Calu3 (cell line): ENCODE measurements around the gene KLHL18. TPM values are rescaled to one million over a fixed set of nuclear protein-coding genes. Genes with fewer than 3 reads are reported as not detected.
"Not testable (repeated sequence)": the region's sequence is repeated elsewhere in the genome, so short reads cannot be mapped to it uniquely, and the experiment has no call there.

Source experiments
- BruUV-seq: library from RNA; stranded (reverse); fragments of 400-500 nt; replicated peaks from 2 replicates; lab custom pipeline; 2021; lab: Mats Ljungman, UMichigan
- CTCF ChIA-PET: fragments of 300-600 bp; sonication (Branson Sonifier 250); formaldehyde crosslinking; loops from one replicate; lab custom pipeline; 2022; ENCODE audit warnings: antibody characterized with exemption; lab: Charles Lee
- DNase-seq: peaks from one replicate; pipeline ENCODE4 v3.0.0; 2022
- H3K27ac Mint-ChIP-seq: one replicate; pipeline ENCODE4 v1.8.0; 2022; ENCODE audit warnings: mixed read lengths; ENCODE audit not compliant: unreplicated experiment
- H3K27me3 Mint-ChIP-seq: one replicate; pipeline ENCODE4 v1.8.0; 2022; ENCODE audit warnings: mixed read lengths; ENCODE audit not compliant: unreplicated experiment
- H3K36me3 Mint-ChIP-seq: one replicate; pipeline ENCODE4 v1.8.0; 2022; ENCODE audit warnings: mild to moderate bottlenecking, moderate library complexity, mixed read lengths; ENCODE audit not compliant: insufficient read depth, unreplicated experiment
- H3K4me1 Mint-ChIP-seq: one replicate; pipeline ENCODE4 v1.8.0; 2022; ENCODE audit warnings: mild to moderate bottlenecking, low read depth, mixed read lengths; ENCODE audit not compliant: unreplicated experiment
- H3K4me3 Mint-ChIP-seq: one replicate; pipeline ENCODE4 v1.8.0; 2022; ENCODE audit warnings: mild to moderate bottlenecking, low read depth, moderate library complexity, mixed read lengths; ENCODE audit not compliant: unreplicated experiment
- H3K9me3 Mint-ChIP-seq: one replicate; pipeline ENCODE4 v1.8.0; 2022; ENCODE audit warnings: low read depth, mixed read lengths; ENCODE audit not compliant: unreplicated experiment
- intact Hi-C: fragments of 100-400 bp; cut with micrococcal nuclease; formaldehyde crosslinking; loops from one replicate; pipeline ENCODE4 v1.10.0; 2022; ENCODE audit not compliant: unreplicated experiment
- total RNA-seq: library from RNA; stranded (reverse); gene quantifications from 2 replicates; pipeline ENCODE4 v1.2.3, GENCODE V29; 2022
- TF ChIP-seq, protein P1 (sequence below): fragments of 200-600 bp; IDR thresholded peaks from one replicate; pipeline ENCODE4 v1.8.0; 2022; ENCODE audit warnings: antibody characterized with exemption; ENCODE audit not compliant: unreplicated experiment

KLHL18 gene
- total RNA-seq, 1 experiment from 2014 or later = 24.8 TPM

DNA sequence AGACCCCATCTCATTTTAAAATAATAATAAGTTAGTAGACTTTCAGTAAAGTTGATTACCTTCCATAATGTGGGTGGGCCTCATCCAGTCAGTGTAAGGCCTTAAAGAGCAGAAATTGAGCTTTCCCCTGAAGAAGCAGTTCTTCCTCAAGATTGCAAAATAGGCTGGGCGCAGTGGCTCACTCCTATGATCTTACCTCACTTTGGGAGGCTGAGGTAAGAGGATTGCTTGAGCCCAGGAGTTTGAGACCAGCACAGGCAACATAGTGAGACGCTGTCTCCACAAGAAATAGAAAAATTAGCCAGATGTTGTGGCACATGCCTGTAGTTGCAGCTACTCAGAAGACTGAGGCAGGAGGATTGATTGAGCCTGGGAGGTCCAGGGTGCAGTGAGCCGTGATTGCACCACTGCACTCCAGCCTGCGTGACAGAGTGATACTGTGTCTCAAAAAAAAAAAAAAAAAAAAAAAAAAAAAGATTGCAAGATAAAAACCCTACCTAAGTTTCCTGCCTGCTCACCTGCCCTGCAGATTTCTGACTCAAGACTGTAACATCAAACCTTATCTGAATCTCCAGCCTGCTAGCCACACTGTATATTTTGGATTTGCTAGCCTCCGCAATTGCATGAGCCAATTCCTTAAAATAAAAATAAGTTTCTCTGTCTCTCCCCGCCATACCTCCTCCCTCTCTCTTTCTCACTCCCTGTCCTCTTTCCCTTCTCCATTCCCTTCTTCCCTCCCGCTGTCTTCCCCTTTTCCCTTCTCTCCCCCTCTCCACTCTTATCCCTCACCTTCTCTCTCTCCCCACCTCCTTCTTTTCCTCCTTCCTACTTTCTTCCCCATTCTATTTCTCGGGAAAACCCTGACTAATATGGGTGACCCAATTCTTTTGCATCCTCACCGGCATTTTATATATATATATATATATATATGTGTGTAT, 16.9 kb downstream of the KLHL18 start:
- no peak for DNase-seq
- intact Hi-C loops = no loop called here

DNA sequence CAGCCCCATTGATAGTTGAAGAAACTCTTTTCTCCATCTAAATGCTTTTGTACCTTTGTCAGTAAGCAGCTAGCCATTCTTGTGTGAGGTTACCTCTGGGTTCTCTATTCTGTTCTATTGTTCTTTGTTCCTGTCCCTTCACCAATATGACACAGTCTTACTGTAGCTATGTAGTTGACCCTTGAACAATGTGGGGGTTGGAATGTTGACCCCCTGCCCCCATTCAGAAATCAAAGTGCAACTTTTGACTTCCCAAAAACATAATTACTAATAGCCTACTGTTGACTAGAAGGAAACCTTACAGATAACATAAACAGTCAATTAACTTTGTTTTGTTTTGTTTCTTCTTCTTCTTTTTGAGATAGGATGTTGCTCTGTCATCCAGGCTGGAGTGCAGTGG, 18.7 kb downstream of the KLHL18 start:
- H3K9me3 Mint-ChIP-seq = no peaks in the 10 kb centered on the region
- peaks cover 5% of the 10 kb centered on the region for H3K36me3 Mint-ChIP-seq
- TF ChIP-seq, protein P1, sequence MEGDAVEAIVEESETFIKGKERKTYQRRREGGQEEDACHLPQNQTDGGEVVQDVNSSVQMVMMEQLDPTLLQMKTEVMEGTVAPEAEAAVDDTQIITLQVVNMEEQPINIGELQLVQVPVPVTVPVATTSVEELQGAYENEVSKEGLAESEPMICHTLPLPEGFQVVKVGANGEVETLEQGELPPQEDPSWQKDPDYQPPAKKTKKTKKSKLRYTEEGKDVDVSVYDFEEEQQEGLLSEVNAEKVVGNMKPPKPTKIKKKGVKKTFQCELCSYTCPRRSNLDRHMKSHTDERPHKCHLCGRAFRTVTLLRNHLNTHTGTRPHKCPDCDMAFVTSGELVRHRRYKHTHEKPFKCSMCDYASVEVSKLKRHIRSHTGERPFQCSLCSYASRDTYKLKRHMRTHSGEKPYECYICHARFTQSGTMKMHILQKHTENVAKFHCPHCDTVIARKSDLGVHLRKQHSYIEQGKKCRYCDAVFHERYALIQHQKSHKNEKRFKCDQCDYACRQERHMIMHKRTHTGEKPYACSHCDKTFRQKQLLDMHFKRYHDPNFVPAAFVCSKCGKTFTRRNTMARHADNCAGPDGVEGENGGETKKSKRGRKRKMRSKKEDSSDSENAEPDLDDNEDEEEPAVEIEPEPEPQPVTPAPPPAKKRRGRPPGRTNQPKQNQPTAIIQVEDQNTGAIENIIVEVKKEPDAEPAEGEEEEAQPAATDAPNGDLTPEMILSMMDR = no peak
- H3K4me3 Mint-ChIP-seq = no peak overlapping the region
- no TSS peak for BruUV-seq
- CTCF ChIA-PET = no interaction called here
- no peaks in the 10 kb centered on the region for H3K4me1 Mint-ChIP-seq
- no peaks in the 10 kb centered on the region for H3K27me3 Mint-ChIP-seq
- intact Hi-C loops = no loop called here
- no peak overlapping the region for H3K27ac Mint-ChIP-seq
- no peak for DNase-seq

More for the DNA sequence above, 16.9 kb downstream of the KLHL18 start:
- H3K27me3 Mint-ChIP-seq = no peaks in the 10 kb centered on the region
- TF ChIP-seq, protein P1 = no peak
- no peaks in the 10 kb centered on the region for H3K4me1 Mint-ChIP-seq
- peaks cover 5% of the 10 kb centered on the region for H3K36me3 Mint-ChIP-seq
- no peak overlapping the region for H3K4me3 Mint-ChIP-seq
- H3K9me3 Mint-ChIP-seq = no peaks in the 10 kb centered on the region
- no TSS peak for BruUV-seq
- CTCF ChIA-PET = no interaction called here
- no peak overlapping the region for H3K27ac Mint-ChIP-seq

DNA sequence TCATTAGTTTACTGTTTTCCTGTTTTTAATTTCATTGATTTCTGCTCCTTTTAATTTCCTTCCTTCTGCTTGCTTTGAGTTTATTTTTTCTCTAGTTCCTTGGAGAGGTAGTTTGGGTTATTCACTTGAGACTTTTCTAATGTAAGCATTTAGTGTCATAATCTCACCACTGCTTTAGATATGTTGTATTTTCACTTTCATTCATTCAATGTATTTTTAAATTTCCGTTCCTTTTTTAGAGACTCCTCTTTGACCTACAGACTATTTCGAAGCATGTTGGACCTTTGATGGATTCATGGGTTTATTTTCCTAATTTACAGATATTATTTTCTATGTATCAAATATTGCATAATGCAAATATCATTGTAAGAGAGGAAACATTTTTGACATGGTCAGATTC, 23.3 kb downstream of the KLHL18 start:
- H3K4me3 Mint-ChIP-seq = no peak overlapping the region
- TF ChIP-seq, protein P1 = no peak
- H3K4me1 Mint-ChIP-seq = no peaks in the 10 kb centered on the region
- intact Hi-C loops = no loop called here
- H3K27ac Mint-ChIP-seq = no peak overlapping the region
- no peak for DNase-seq
- no peaks in the 10 kb centered on the region for H3K27me3 Mint-ChIP-seq
- H3K9me3 Mint-ChIP-seq = no peaks in the 10 kb centered on the region
- CTCF ChIA-PET = no interaction called here
- BruUV-seq = no TSS peak
- no peaks in the 10 kb centered on the region for H3K36me3 Mint-ChIP-seq

DNA sequence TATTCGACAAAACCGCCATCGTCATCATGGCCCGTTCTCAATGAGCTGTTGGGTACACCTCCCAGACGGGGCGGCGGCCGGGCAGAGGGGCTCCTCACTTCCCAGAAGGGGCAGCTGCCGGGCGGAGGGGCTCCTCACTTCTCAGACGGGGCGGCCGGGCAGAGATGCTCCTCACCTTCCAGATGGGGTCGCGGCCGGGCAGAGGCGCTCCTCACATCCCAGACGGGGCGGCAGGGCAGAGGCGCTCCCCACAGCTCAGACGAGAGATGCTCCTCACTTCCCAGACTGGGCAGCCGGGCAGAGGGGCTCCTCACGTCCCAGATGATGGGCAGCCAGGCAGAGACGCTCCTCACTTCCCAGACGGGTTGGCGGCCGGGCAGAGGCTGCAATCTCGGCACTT, 26.5 kb downstream of the KLHL18 start:
- CTCF ChIA-PET, intact Hi-C loops, H3K36me3 Mint-ChIP-seq, H3K9me3 Mint-ChIP-seq, H3K4me1 Mint-ChIP-seq, BruUV-seq, DNase-seq, H3K27me3 Mint-ChIP-seq, H3K27ac Mint-ChIP-seq, H3K4me3 Mint-ChIP-seq: not testable (repeated sequence)

DNA sequence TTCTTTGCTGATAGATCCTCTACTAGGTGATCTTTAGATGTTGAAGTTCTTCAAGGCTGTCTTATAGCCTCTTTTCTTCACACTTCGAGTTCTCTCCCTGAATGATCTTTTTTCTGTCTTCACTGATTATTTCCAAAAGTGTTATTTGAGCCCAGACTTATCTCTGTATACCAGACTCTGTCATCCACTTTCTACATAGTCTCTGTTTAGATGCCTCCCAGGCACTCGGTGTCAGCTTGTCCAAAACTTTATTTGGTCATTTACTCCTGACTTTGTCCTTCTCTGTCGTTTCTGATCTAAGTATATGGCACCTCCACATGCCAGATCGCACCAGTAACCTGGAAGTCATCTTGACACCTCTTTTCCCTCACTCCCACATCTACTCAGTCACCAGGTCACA, 27.6 kb downstream of the KLHL18 start:
- Mint-ChIP-seq H3K36me3 (no peaks in the 10 kb centered on the region), H3K4me3 (no peak overlapping the region), H3K27ac (no peak overlapping the region), H3K4me1 (peaks cover 11% of the 10 kb centered on the region), H3K9me3 (no peaks in the 10 kb centered on the region), H3K27me3 (no peaks in the 10 kb centered on the region)
- no TSS peak for BruUV-seq
- TF ChIP-seq, protein P1 = no peak
- no peak for DNase-seq
- intact Hi-C loops = no loop called here
- CTCF ChIA-PET = no interaction called here
